Mesenchymal stem cell (in vitro differentiated cells and primary cell): ENCODE results near the gene NACC2.
A peak's percentile ranks its signal among the peaks of the same experiment; 100 is the strongest.

ENCODE experiments used
- DNase-seq: peaks from one replicate; pipeline ENCODE4 v3.0.0-alpha.2; 2013
- H2AFZ ChIP-seq: one replicate; pipeline ENCODE4 v1.6.1; 2013; ENCODE audit warnings: low read depth, mild to moderate bottlenecking, control low read depth, inconsistent platforms, low read length, moderate library complexity
- H2AK5ac ChIP-seq: 2 replicates; pipeline ENCODE4 v1.6.1; 2013; ENCODE audit warnings: low read length, moderate library complexity, mild to moderate bottlenecking, inconsistent platforms; ENCODE audit not compliant: severe bottlenecking
- H2BK120ac ChIP-seq: one replicate; pipeline ENCODE4 v1.6.1; 2013; ENCODE audit warnings: low read depth, mild to moderate bottlenecking, inconsistent platforms, low read length, moderate library complexity
- H2BK12ac ChIP-seq, 2 experiments: one replicate each; pipeline ENCODE4 v1.6.1; 2013; ENCODE audit warnings: inconsistent platforms in 2 of 2, low read length in 2 of 2, mild to moderate bottlenecking in 2 of 2, moderate library complexity in 2 of 2, control low read depth in 1 of 2
- H2BK15ac ChIP-seq: one replicate; pipeline ENCODE4 v1.6.1; 2013; ENCODE audit warnings: mild to moderate bottlenecking, low read depth, inconsistent platforms; ENCODE audit not compliant: poor library complexity, severe bottlenecking
- H2BK5ac ChIP-seq: 2 replicates; pipeline ENCODE4 v1.6.1; 2013; ENCODE audit warnings: low read depth, mild to moderate bottlenecking, low read length, control low read depth, inconsistent platforms; ENCODE audit not compliant: poor library complexity, severe bottlenecking
- H3K14ac ChIP-seq, 2 experiments: one replicate each; pipeline ENCODE4 v1.6.1; 2013; ENCODE audit warnings: inconsistent platforms in 2 of 2, low read length in 2 of 2, control low read depth in 1 of 2, mild to moderate bottlenecking in 1 of 2, moderate library complexity in 1 of 2
- H3K18ac ChIP-seq, 2 experiments: one replicate each; pipeline ENCODE4 v1.6.1; 2013; ENCODE audit warnings: inconsistent platforms in 2 of 2, low read length in 2 of 2, control low read depth in 1 of 2, low read depth in 1 of 2, mild to moderate bottlenecking in 1 of 2
- H3K23ac ChIP-seq, 2 experiments: one replicate each; pipeline ENCODE4 v1.6.1; 2013; ENCODE audit warnings: inconsistent platforms in 2 of 2, low read length in 2 of 2, mild to moderate bottlenecking in 2 of 2, moderate library complexity in 2 of 2, control low read depth in 1 of 2
- H3K27ac ChIP-seq: 2 replicates; pipeline ENCODE4 v1.5.1; 2013; ENCODE audit warnings: mild to moderate bottlenecking, moderate library complexity, low read length, control low read depth, inconsistent platforms; ENCODE audit not compliant: poor library complexity, severe bottlenecking
- H3K27me3 ChIP-seq, 2 experiments: 2 replicates each; pipeline versions ENCODE4 v1.6.1 to v1.7.0; 2013; ENCODE audit warnings: low read length in 2 of 2, mild to moderate bottlenecking in 2 of 2, moderate library complexity in 2 of 2, control low read depth in 1 of 2, inconsistent platforms in 1 of 2; ENCODE audit not compliant: control insufficient read depth in 1 of 2, insufficient read depth in 1 of 2
- H3K36me3 ChIP-seq, 2 experiments: 2 replicates each; pipeline versions ENCODE4 v1.6.1 to v1.7.0; 2013; ENCODE audit warnings: low read length in 2 of 2, control low read depth in 1 of 2, inconsistent platforms in 1 of 2, low read depth in 1 of 2, mild to moderate bottlenecking in 1 of 2; ENCODE audit not compliant: insufficient read depth in 2 of 2, control insufficient read depth in 1 of 2
- H3K4ac ChIP-seq, 2 experiments: one replicate each; pipeline ENCODE4 v1.6.1; 2013; ENCODE audit warnings: inconsistent platforms in 2 of 2, low read length in 2 of 2, mild to moderate bottlenecking in 2 of 2, moderate library complexity in 2 of 2, control low read depth in 1 of 2, low read depth in 1 of 2
- H3K4me1 ChIP-seq: 2 replicates; pipeline ENCODE4 v1.6.1; 2013; ENCODE audit warnings: low read depth, low read length, control low read depth; ENCODE audit not compliant: control insufficient read depth, insufficient read depth
- H3K4me2 ChIP-seq: 2 replicates; pipeline ENCODE4 v1.6.1; 2013; ENCODE audit warnings: low read length, mild to moderate bottlenecking, inconsistent platforms; ENCODE audit not compliant: poor library complexity, severe bottlenecking
- H3K4me3 ChIP-seq, 2 experiments: 2 replicates each; pipeline versions ENCODE4 v1.5.1 to v1.7.0; 2013; ENCODE audit warnings: low read length in 2 of 2, mild to moderate bottlenecking in 2 of 2, control low read depth in 1 of 2, low read depth in 1 of 2; ENCODE audit not compliant: insufficient read depth in 1 of 2
- H3K79me1 ChIP-seq: replicated peaks from 2 replicates; pipeline ENCODE4 v1.6.1; 2013; ENCODE audit warnings: mild to moderate bottlenecking, control low read depth, low read length, inconsistent platforms; ENCODE audit not compliant: poor library complexity, severe bottlenecking
- H3K9ac ChIP-seq: 2 replicates; pipeline ENCODE4 v1.7.0; 2013; ENCODE audit warnings: mild to moderate bottlenecking, low read length, moderate library complexity
- H3K9me3 ChIP-seq: 2 replicates; pipeline ENCODE4 v1.7.0; 2013; ENCODE audit warnings: mild to moderate bottlenecking, low read length; ENCODE audit not compliant: control insufficient read depth
- H4K8ac ChIP-seq: one replicate; pipeline ENCODE4 v1.6.1; 2013; ENCODE audit warnings: inconsistent platforms, mild to moderate bottlenecking, low read length, moderate library complexity
- H4K91ac ChIP-seq: one replicate; pipeline ENCODE4 v1.6.1; 2013; ENCODE audit warnings: mild to moderate bottlenecking, low read length, inconsistent platforms
- WGBS: methylation state at CpG from one replicate; pipeline ENCODE4 v1.1.7; 2013; ENCODE audit warnings: mixed read lengths; 5-methylcytosine and 5-hydroxymethylcytosine counted together

The NACC2 gene

DNA sequence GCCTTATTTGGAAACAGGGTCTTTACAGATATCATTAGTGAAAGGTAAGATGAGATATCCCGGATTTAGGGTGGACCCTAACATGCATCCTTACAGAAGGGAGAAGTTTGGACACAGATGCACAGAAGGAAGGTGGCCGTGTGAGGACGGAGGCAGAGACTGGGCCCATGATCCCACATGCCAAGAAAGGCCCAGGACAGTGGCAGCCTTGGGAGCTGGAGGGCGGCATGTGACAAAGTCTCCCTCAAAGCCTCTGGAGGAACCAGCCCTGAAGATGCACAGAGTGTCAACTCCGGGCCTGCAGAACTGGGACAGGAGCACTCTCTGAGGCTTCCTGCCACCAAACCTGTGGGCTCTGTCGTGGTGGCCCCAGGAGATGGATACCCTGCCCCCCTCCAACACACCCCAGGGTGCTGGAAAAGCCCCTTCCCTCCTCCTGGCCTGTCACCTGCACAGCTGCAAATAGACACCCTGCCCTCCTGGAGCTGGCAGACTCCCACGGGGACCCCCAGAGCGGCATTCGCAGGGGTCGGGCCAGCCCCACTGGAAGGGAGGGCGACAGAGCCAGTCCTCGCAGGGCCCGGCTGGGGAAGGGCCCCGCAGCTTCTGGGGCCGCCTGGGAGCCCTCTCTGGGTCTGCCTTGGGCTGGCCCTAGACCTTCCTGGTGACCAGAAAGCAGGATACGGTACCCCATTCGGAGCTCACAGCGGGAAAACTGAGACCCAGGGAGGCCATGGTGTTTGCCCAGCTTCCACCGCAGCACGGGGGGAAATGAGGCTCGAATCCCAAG lies 7.9 kb downstream of the NACC2 start:
- H2BK12ac ChIP-seq = no peak overlapping the region
- H3K4me1 ChIP-seq = peaks cover 48% of the 10 kb centered on the region
- peak overlapping the region in 1 of 2 experiments; percentile 14 for H3K4me3 ChIP-seq
- no peak overlapping the region for H2AFZ ChIP-seq
- no peak for DNase-seq
- no peak overlapping the region for H4K91ac ChIP-seq
- H3K9ac ChIP-seq = no peak overlapping the region
- H3K4me2 ChIP-seq = no peak overlapping the region
- no peaks in the 10 kb centered on the region for H3K9me3 ChIP-seq
- H2BK120ac ChIP-seq = no peak overlapping the region
- no peak overlapping the region for H2BK15ac ChIP-seq
- peaks cover 32% of the 10 kb centered on the region for H3K79me1 ChIP-seq
- no peak overlapping the region for H2BK5ac ChIP-seq
- no peak overlapping the region for H3K4ac ChIP-seq
- no peaks in the 10 kb centered on the region for H3K27me3 ChIP-seq
- H2AK5ac ChIP-seq = no peak overlapping the region
- H3K36me3 ChIP-seq = peaks cover 0 to 66% of the 10 kb centered on the region in 2 experiments
- no peak overlapping the region for H4K8ac ChIP-seq
- WGBS = 91% methylated on average over 21 of the region's 21 CpGs
- H3K14ac ChIP-seq = no peak overlapping the region
- no peak overlapping the region for H3K27ac ChIP-seq
- H3K18ac ChIP-seq = peak overlapping the region in 1 of 2 experiments; percentile 13
- no peak overlapping the region for H3K23ac ChIP-seq

DNA sequence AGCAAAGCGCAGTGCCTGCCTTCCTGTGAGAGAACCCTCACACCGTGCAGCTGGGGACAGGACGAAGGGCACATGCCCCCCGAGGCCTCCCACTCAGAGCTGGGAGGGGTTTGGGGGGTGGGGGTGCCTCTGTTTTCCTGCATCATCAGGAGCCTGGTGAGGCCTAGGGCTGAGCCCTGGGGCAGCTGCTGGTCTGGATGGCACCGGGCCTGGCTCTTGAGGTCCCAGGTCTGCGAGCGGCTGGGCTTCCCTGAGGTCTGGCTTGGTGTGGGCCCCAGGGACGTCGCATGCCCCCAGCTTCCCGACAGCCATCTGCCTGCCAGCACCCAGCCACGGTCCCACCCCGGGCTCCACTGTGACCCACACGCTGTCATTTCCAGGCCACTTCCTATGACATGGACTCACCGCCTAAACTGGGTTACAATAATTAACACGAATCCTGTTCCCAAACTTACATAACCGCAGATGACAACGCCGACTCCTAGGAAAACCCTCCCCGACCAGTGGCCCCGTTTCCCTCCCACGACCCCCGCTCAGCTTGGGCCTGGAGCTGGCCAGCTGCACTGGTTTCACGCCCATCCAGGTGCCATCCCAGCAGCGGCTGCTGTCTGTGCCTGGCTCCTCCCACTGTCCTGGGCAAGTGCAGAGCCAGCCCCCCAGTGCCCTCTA lies 8.7 kb downstream of the NACC2 start:
- H2AFZ ChIP-seq = no peak overlapping the region
- H3K4ac ChIP-seq = no peak overlapping the region
- no peak for DNase-seq
- no peaks in the 10 kb centered on the region for H3K27me3 ChIP-seq
- H3K4me2 ChIP-seq = no peak overlapping the region
- H3K4me1 ChIP-seq = peaks cover 40% of the 10 kb centered on the region
- WGBS = 93% methylated on average over 24 of the region's 24 CpGs
- no peak overlapping the region for H3K14ac ChIP-seq
- H2BK120ac ChIP-seq = no peak overlapping the region
- no peak overlapping the region for H4K8ac ChIP-seq
- H2BK12ac ChIP-seq = no peak overlapping the region
- no peak overlapping the region for H3K18ac ChIP-seq
- no peak overlapping the region for H2AK5ac ChIP-seq
- peaks cover 34% of the 10 kb centered on the region for H3K79me1 ChIP-seq
- no peak overlapping the region for H3K23ac ChIP-seq
- H3K27ac ChIP-seq = no peak overlapping the region
- no peak overlapping the region for H2BK5ac ChIP-seq
- H3K9ac ChIP-seq = no peak overlapping the region
- no peak overlapping the region for H4K91ac ChIP-seq
- peaks cover 0 to 70% of the 10 kb centered on the region in 2 experiments for H3K36me3 ChIP-seq
- H3K9me3 ChIP-seq = no peaks in the 10 kb centered on the region
- no peak overlapping the region for H3K4me3 ChIP-seq
- no peak overlapping the region for H2BK15ac ChIP-seq

DNA sequence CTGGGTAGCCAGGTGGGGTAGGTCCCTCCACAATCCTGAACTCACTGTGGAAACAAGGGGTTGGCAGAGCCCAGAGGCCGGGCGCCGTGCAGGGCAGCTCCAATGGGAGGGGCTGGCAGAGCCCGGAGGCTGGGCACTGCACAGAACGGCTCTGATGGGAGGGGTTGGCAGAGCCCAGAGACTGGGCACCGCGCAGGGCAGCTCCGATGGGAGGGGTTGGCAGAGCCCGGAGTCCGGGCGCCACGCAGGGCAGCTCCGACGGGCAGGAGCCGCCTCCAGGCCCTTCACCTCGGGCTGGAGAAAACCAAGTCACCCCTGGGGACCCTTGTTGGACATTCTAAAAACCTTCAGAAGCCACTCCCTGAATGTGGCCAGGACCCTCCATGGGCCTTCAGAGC lies 9.3 kb downstream of the NACC2 start:
- Histone ChIP-seq H2BK12ac (no peak overlapping the region), H3K36me3 (peaks cover 0 to 71% of the 10 kb centered on the region in 2 experiments), H2BK5ac (no peak overlapping the region), H2BK120ac (no peak overlapping the region), H3K18ac (no peak overlapping the region), H3K79me1 (peaks cover 38% of the 10 kb centered on the region), H2AFZ (no peak overlapping the region), H3K23ac (no peak overlapping the region), H4K91ac (no peak overlapping the region), H3K4me2 (no peak overlapping the region), H3K4me1 (peaks cover 40% of the 10 kb centered on the region), H3K4me3 (no peak overlapping the region), H3K9ac (no peak overlapping the region), H3K14ac (no peak overlapping the region), H3K4ac (no peak overlapping the region), H4K8ac (no peak overlapping the region), H2BK15ac (no peak overlapping the region), H3K9me3 (no peaks in the 10 kb centered on the region), H3K27me3 (no peaks in the 10 kb centered on the region), H3K27ac (no peak overlapping the region), H2AK5ac (no peak overlapping the region)
- 95% methylated on average over 16 of the region's 16 CpGs for WGBS
- DNase-seq = no peak

DNA sequence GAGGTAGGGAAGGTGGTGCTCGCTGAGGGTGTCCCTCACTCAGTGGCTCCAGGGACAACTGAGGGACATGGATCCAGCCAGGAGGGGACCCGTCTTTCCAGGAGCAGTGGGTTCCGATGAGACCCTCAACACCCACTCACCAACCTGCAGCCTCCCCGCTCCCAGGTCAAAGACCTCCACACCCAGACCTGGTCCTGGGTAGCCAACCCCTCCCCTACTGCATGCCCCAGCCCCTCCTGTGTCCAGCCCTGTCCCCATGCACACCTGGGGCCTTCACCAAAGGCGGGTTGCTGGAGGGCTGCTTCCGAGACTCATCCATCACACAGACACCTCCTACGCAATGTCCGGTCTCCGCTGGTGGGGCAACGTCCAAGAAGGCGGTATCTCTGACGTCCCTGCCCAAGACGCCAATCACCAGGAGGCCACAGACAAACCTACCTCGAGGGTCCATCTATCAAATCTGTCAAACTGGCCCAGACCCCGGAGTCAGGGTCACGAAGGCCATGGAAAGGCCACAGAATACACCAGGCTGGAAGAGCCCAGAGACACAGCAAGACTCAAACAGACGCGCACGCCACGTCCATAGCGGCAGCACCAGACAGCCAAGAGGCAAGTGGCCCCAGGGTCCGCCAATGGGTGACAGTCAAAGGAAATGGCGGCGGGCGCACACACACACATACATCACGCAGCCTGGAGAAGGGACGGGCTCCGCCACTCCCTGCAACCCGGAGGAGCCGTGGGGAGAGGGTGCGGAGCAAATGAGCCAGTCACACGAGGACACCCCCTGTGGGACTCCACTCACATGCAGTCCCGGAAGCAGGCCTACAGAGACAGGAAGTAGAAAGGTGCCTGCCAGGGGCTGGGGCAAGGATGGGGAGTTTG lies 10.8 kb downstream of the NACC2 start:
- Histone ChIP-seq H3K4me2 (no peak overlapping the region), H3K9me3 (no peaks in the 10 kb centered on the region), H2BK15ac (no peak overlapping the region), H4K91ac (no peak overlapping the region), H2AFZ (no peak overlapping the region), H2BK5ac (no peak overlapping the region), H3K27ac (no peak overlapping the region), H3K36me3 (peaks cover 0 to 78% of the 10 kb centered on the region in 2 experiments), H2AK5ac (no peak overlapping the region), H3K4me1 (peaks cover 41% of the 10 kb centered on the region), H3K27me3 (no peaks in the 10 kb centered on the region), H3K23ac (no peak overlapping the region), H3K4me3 (no peak overlapping the region), H2BK12ac (no peak overlapping the region), H2BK120ac (no peak overlapping the region), H4K8ac (no peak overlapping the region), H3K4ac (no peak overlapping the region), H3K79me1 (peaks cover 43% of the 10 kb centered on the region), H3K18ac (no peak overlapping the region), H3K14ac (no peak overlapping the region), H3K9ac (no peak overlapping the region)
- DNase-seq = no peak
- 94% methylated on average over 33 of the region's 33 CpGs for WGBS
